Right atrium auricular region (tissue), 2 donors: ENCODE data around the gene ITFG2. TPM values are rescaled to one million over a fixed set of nuclear protein-coding genes. Genes with fewer than 3 reads are reported as not detected.

Source experiments
- DNase-seq: peaks from one replicate; pipeline ENCODE4 v3.0.0-alpha.2; 2019; ENCODE audit warnings: low spot score
- H3K27ac ChIP-seq, 2 donors: fragments of 200-600 bp; sonication (generic); 1 replicate in 1 of 2; 2 replicates in 1 of 2; pipeline ENCODE4 v1.5.1; 2016 to 2019
- H3K27me3 ChIP-seq, 2 donors: fragments of 200-600 bp; sonication (generic); one replicate each; pipeline versions ENCODE4 v1.5.1 to v1.6.0; 2017 to 2019
- H3K36me3 ChIP-seq: fragments of 200-600 bp; sonication (generic); one replicate; pipeline ENCODE4 v1.5.1; 2016
- H3K4me1 ChIP-seq, 2 donors: fragments of 200-600 bp; sonication (generic); one replicate each; pipeline versions ENCODE4 v1.5.1 to v1.6.0; 2017 to 2019
- H3K4me3 ChIP-seq, 2 donors: fragments of 200-600 bp; sonication (generic); 1 replicate in 1 of 2; 2 replicates in 1 of 2; pipeline ENCODE4 v1.5.1; 2017 to 2019; ENCODE audit warnings: mild to moderate bottlenecking in 1 of 2, moderate library complexity in 1 of 2
- H3K9me3 ChIP-seq, 2 donors: fragments of 200-600 bp; sonication (generic); one replicate each; pipeline ENCODE4 v1.5.1; 2019
- total RNA-seq, 2 donors: library from RNA; depleted of rRNA; stranded (reverse); fragments of >200 nt; gene quantifications; one replicate each; pipeline ENCODE4 v1.1.0, GENCODE V29; 2016
- TF ChIP-seq, protein P1 (sequence below), 2 donors: fragments of 200-600 bp; sonication (generic); IDR thresholded peaks; one replicate each; pipeline ENCODE4 v1.5.1; 2019; ENCODE audit warnings: antibody characterized with exemption in 2 of 2

ITFG2 gene
- total RNA-seq, 2 donors from 2014 or later = 12.7 to 13.7 TPM

GRCh38 chr12:2829275-2829674 lies 16.8 kb downstream of the ITFG2 start:
- Histone ChIP-seq H3K9me3 (no peaks in the 10 kb centered on the region), H3K36me3 (peaks cover 53% of the 10 kb centered on the region), H3K27ac (no peak overlapping the region), H3K4me3 (no peak overlapping the region), H3K4me1 (peaks cover 0 to 6% of the 10 kb centered on the region in 2 donors), H3K27me3 (no peaks in the 10 kb centered on the region)
- DNase-seq = no peak
- TF ChIP-seq, protein P1, sequence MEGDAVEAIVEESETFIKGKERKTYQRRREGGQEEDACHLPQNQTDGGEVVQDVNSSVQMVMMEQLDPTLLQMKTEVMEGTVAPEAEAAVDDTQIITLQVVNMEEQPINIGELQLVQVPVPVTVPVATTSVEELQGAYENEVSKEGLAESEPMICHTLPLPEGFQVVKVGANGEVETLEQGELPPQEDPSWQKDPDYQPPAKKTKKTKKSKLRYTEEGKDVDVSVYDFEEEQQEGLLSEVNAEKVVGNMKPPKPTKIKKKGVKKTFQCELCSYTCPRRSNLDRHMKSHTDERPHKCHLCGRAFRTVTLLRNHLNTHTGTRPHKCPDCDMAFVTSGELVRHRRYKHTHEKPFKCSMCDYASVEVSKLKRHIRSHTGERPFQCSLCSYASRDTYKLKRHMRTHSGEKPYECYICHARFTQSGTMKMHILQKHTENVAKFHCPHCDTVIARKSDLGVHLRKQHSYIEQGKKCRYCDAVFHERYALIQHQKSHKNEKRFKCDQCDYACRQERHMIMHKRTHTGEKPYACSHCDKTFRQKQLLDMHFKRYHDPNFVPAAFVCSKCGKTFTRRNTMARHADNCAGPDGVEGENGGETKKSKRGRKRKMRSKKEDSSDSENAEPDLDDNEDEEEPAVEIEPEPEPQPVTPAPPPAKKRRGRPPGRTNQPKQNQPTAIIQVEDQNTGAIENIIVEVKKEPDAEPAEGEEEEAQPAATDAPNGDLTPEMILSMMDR (IDR thresholded peaks at IDR 0.05) = no peak

DNA sequence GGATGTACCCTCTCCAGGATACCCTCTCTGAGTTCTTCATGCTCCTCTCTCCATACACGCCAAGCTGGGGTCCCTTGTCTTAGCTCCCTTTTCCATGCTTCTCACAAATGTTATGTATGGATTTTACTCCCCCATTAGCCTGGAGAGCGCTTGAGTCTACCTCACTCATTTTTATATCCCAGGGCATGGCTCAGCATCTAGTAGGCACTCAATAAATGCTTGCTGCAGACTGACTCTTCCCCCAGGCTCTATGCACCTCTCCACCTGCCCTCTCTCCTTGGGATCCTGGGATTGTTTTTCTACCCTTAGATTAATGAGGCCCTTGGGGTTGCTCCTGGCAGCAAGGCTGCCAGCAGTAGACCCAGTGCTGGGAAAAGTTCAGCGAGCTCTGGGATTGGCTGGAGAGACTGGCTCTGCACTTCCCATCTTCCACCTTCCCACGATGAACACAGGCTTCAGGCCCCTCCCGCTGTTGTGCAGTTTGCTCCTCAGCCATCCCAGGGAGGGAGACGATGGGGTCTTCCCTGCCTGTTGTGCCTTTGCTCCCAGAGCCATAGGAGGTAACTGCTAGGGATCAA lies 20.2 kb downstream of the ITFG2 start:
- Histone ChIP-seq H3K27ac (no peak overlapping the region), H3K36me3 (peaks cover 20% of the 10 kb centered on the region), H3K9me3 (no peaks in the 10 kb centered on the region)

GRCh38 chr12:2833327-2833726 lies 20.9 kb downstream of the ITFG2 start:
- H3K9me3 ChIP-seq = no peaks in the 10 kb centered on the region
- no peaks in the 10 kb centered on the region for H3K27me3 ChIP-seq
- TF ChIP-seq, protein P1 (IDR thresholded peaks at IDR 0.05) = no peak
- peaks cover 14% of the 10 kb centered on the region for H3K36me3 ChIP-seq
- peaks cover 0 to 23% of the 10 kb centered on the region in 2 donors for H3K4me1 ChIP-seq
- DNase-seq = no peak
- no peak overlapping the region for H3K4me3 ChIP-seq
- H3K27ac ChIP-seq = no peak overlapping the region

More for the DNA sequence above, 20.2 kb downstream of the ITFG2 start:
- peaks cover 0 to 23% of the 10 kb centered on the region in 2 donors for H3K4me1 ChIP-seq
- no peaks in the 10 kb centered on the region for H3K27me3 ChIP-seq
- TF ChIP-seq, protein P1 (IDR thresholded peaks at IDR 0.05) = no peak
- no peak overlapping the region for H3K4me3 ChIP-seq
- no peak for DNase-seq

DNA sequence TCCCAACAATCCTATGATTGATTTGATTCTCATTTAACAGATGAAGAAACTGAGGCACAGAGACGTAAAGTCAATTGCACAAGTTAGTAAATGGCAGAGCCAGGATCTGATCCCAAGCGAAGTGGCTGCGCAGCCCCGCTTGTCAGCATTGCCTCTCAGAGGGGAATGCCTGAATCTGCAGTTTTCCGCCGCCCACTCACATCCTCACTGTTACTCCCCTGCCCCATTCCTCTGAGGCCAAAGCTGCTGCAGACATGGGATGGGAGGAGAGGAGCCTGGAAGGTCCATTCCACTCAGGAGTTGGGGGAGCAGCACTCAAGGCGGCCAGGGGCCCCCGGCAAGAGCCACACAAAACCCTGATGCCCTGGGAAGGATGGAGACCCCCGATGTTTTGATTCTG lies 21.3 kb downstream of the ITFG2 start:
- TF ChIP-seq, protein P1 (IDR thresholded peaks at IDR 0.05) = no peak
- no peak for DNase-seq
- Histone ChIP-seq H3K4me1 (peaks cover 0 to 23% of the 10 kb centered on the region in 2 donors), H3K27ac (no peak overlapping the region), H3K4me3 (peak overlapping the region in 1 of 2 donors; percentile 37), H3K27me3 (no peaks in the 10 kb centered on the region), H3K9me3 (no peaks in the 10 kb centered on the region), H3K36me3 (peaks cover 9% of the 10 kb centered on the region)

- H3K27me3 ChIP-seq = no peaks in the 10 kb centered on the region
- H3K4me3 ChIP-seq = peak within 1 kb of the TSS in 1 of 2 donors; percentile 37
- H3K27ac ChIP-seq = peak within 1 kb of the TSS in 1 of 2 donors; percentile 5
- no peak for DNase-seq
- H3K9me3 ChIP-seq = no peaks in the 10 kb centered on the region
- H3K4me1 ChIP-seq = peaks cover 0 to 23% of the 10 kb centered on the region in 2 donors
- TF ChIP-seq, protein P1 (IDR thresholded peaks at IDR 0.05) = no peak
- H3K36me3 ChIP-seq = peaks cover 5% of the 10 kb centered on the region
Measured at GRCh38 chr12:2834581-2835491, 22.4 kb downstream of the ITFG2 start, which contains the start of gene NRIP2. NRIP2 (minus strand) TSS chr12:2835035; CDS start chr12:2834983, 52 bp downstream.
